Caco-2 (cell line): ENCODE measurements around the gene TXN2. TPM values are rescaled to one million over a fixed set of nuclear protein-coding genes. Genes with fewer than 3 reads are reported as not detected.

Experiments used
- BruUV-seq: library from RNA; stranded (reverse); fragments of 400-500 nt; replicated peaks from 2 replicates; lab custom pipeline; 2021; lab: Mats Ljungman, UMichigan
- CTCF ChIA-PET: fragments of 300-600 bp; sonication (Branson Sonifier 250); formaldehyde crosslinking; loops from one replicate; lab custom pipeline; 2022; ENCODE audit warnings: antibody characterized with exemption; lab: Charles Lee
- POLR2A ChIA-PET: fragments of 300-600 bp; sonication (Branson Sonifier 250); formaldehyde crosslinking; loops from one replicate; lab custom pipeline; 2022; ENCODE audit warnings: antibody characterized with exemption; lab: Charles Lee
- DNase-seq, 2 experiments: peaks; one replicate each; pipeline versions ENCODE4 v3.0.0 to v3.0.0-alpha.2; 2020 to 2022
- H3K27me3 ChIP-seq: replicated peaks from 2 replicates; pipeline ENCODE4 v1.6.0; 2011; ENCODE audit warnings: low read length; ENCODE audit not compliant: control insufficient read depth, insufficient read depth
- H3K36me3 ChIP-seq: 2 replicates; pipeline ENCODE4 v1.5.1; 2011; ENCODE audit warnings: low read length; ENCODE audit not compliant: control insufficient read depth, insufficient read depth
- H3K4me1 ChIP-seq: fragments of 250-450 bp; sonication (Bioruptor Pico); 2 replicates; pipeline ENCODE4 v1.5.1; 2020; ENCODE audit warnings: mild to moderate bottlenecking
- H3K4me3 ChIP-seq: 2 replicates; pipeline ENCODE4 v1.5.1; 2011; ENCODE audit warnings: low read depth, mild to moderate bottlenecking, control low read depth, low read length
- H3K9me3 ChIP-seq: fragments of 250-450 bp; sonication (Bioruptor Pico); 2 replicates; pipeline ENCODE4 v1.5.1; 2020; ENCODE audit warnings: mild to moderate bottlenecking, moderate library complexity
- H3K27ac Mint-ChIP-seq: one replicate; pipeline ENCODE4 v1.8.0; 2022; ENCODE audit warnings: mixed read lengths; ENCODE audit not compliant: unreplicated experiment
- H3K27me3 Mint-ChIP-seq: one replicate; pipeline ENCODE4 v1.8.0; 2022; ENCODE audit warnings: mixed read lengths; ENCODE audit not compliant: insufficient read depth, unreplicated experiment
- H3K36me3 Mint-ChIP-seq: one replicate; pipeline ENCODE4 v1.8.0; 2022; ENCODE audit warnings: mild to moderate bottlenecking, mixed read lengths; ENCODE audit not compliant: insufficient read depth, unreplicated experiment
- H3K4me1 Mint-ChIP-seq: one replicate; pipeline ENCODE4 v1.8.0; 2022; ENCODE audit warnings: low read depth, mixed read lengths; ENCODE audit not compliant: unreplicated experiment
- H3K4me3 Mint-ChIP-seq: one replicate; pipeline ENCODE4 v1.8.0; 2022; ENCODE audit warnings: mild to moderate bottlenecking, moderate library complexity, mixed read lengths; ENCODE audit not compliant: unreplicated experiment
- H3K9me3 Mint-ChIP-seq: one replicate; pipeline ENCODE4 v1.8.0; 2022; ENCODE audit warnings: mixed read lengths; ENCODE audit not compliant: unreplicated experiment
- CTCF ChIP-seq, 2 experiments: fragments of 200-600 bp in 1 of 2; IDR thresholded peaks; 1 replicate in 1 of 2; 2 replicates in 1 of 2; pipeline versions ENCODE4 v1.5.1 to v1.8.0; 2011 to 2022; ENCODE audit warnings: antibody characterized with exemption in 1 of 2, control low read depth in 1 of 2, inconsistent platforms in 1 of 2, low read depth in 1 of 2, low read length in 1 of 2, mild to moderate bottlenecking in 1 of 2, moderate library complexity in 1 of 2; ENCODE audit not compliant: insufficient read depth in 1 of 2, severe bottlenecking in 1 of 2, unreplicated experiment in 1 of 2
- intact Hi-C: fragments of 100-400 bp; cut with micrococcal nuclease; formaldehyde crosslinking; loops from one replicate; pipeline ENCODE4 v1.10.0; 2022; ENCODE audit not compliant: unreplicated experiment
- total RNA-seq: library from RNA; stranded (reverse); gene quantifications from 2 replicates; pipeline ENCODE4 v1.2.3, GENCODE V29; 2022

The TXN2 gene
- total RNA-seq, 1 experiment from 2014 or later = 75.8 TPM

GRCh38 chr22:36419912-36420882 lies 61.2 kb downstream of the TXN2 start:
- POLR2A ChIA-PET = interaction anchor here (0.6 to 2.8 kb wide), 11 partner anchors 10 to 61 kb away, joined by 3 to 20 read pairs (median 7); partner anchors contain the start of genes MYH9 and TXN2
- Histone ChIP-seq H3K4me1 (peaks cover 41% of the 10 kb centered on the region), H3K4me3 (peak overlapping the region; percentile 8; the same call in 1 of the 2 replicates), H3K36me3 (no peaks in the 10 kb centered on the region), H3K9me3 (no peaks in the 10 kb centered on the region), H3K27me3 (no peaks in the 10 kb centered on the region)
- Mint-ChIP-seq H3K36me3 (peaks cover 10% of the 10 kb centered on the region), H3K4me3 (peak overlapping the region; percentile 70), H3K9me3 (no peaks in the 10 kb centered on the region), H3K27ac (peak overlapping the region; percentile 91), H3K27me3 (no peaks in the 10 kb centered on the region), H3K4me1 (peaks cover 9% of the 10 kb centered on the region)
- no peak for TF ChIP-seq CTCF (IDR thresholded peaks at IDR 0.05; ENCODE audit: insufficient read depth in 1 of 2, low read depth in 1 of 2, low read length in 1 of 2, severe bottlenecking in 1 of 2, unreplicated experiment in 1 of 2)
- CTCF ChIA-PET = interaction anchor here (0.6 to 2.0 kb wide), 3 partner anchors 15 to 356 kb away, joined by 3 to 5 read pairs (median 4); partner anchors contain the start of gene IFT27
- peak; percentile 65 to 86 for DNase-seq
- BruUV-seq = TSS peak; percentile 85
- intact Hi-C loops = loop anchor here (1.0 to 2.0 kb wide), 4 partner anchors 10 to 51 kb away; no protein-coding TSS in a partner anchor

DNA sequence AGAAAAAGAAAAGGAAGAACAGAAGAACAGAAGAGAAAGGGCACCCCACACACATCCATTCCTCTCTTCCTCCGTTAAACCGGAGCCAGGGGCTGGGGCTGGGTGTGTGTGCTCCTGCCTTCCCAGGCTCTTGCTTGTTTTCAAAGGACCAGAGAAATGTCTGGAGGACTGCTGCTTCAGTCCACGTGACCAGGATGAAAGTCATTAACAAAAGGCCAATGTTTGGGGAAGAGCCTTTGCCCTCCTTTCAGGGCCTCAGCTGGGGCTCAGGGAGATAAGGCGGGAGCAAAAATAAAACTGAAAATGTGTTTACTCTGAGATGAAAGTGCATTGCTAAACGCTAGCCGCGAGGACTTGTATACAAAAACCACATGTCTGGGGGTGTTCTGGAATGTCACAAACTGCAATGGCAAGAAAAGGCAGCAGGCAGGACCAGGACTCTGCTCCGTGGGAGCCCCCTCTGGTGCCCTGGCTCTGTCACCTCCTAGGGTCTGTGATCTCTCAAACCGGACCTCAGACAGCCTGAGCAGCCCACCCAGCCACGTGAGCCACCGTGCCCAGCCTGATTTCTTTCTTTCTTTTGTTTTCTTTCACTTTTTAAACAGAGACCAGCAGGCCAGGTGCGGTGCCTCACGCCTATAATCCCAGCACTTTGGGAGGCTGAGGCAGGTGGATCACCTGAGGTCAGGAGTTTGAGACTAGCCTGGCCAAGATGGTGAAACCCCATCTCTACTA lies 62.1 kb downstream of the TXN2 start:
- TF ChIP-seq CTCF (IDR thresholded peaks at IDR 0.05; ENCODE audit: insufficient read depth in 1 of 2, low read depth in 1 of 2, low read length in 1 of 2, severe bottlenecking in 1 of 2, unreplicated experiment in 1 of 2) = no peak
- no peaks in the 10 kb centered on the region for H3K36me3 ChIP-seq
- CTCF ChIA-PET = interaction anchor here (1.3 to 2.0 kb wide), 2 partner anchors 16 to 49 kb away, joined by 4 to 5 read pairs; no protein-coding TSS in a partner anchor
- DNase-seq = peak; percentile 91 to 92
- intact Hi-C loops = loop anchor here (1.0 to 2.0 kb wide), 4 partner anchors 9 to 51 kb away; no protein-coding TSS in a partner anchor
- peaks cover under 1% of the 10 kb centered on the region for H3K4me1 Mint-ChIP-seq
- H3K4me3 Mint-ChIP-seq = peak overlapping the region; percentile 70
- no peaks in the 10 kb centered on the region for H3K27me3 Mint-ChIP-seq
- H3K4me1 ChIP-seq = peaks cover 41% of the 10 kb centered on the region
- POLR2A ChIA-PET = interaction anchor here (0.7 to 2.8 kb wide), 8 partner anchors 9 to 60 kb away, joined by 4 to 20 read pairs (median 6); partner anchors contain the start of gene MYH9
- peak overlapping the region; percentile 25 for H3K4me3 ChIP-seq
- H3K9me3 ChIP-seq = no peaks in the 10 kb centered on the region
- H3K27ac Mint-ChIP-seq = peak overlapping the region; percentile 91
- BruUV-seq = no TSS peak
- H3K9me3 Mint-ChIP-seq = no peaks in the 10 kb centered on the region
- H3K36me3 Mint-ChIP-seq = peaks cover 10% of the 10 kb centered on the region
- H3K27me3 ChIP-seq = no peaks in the 10 kb centered on the region

GRCh38 chr22:36417281-36417686 lies 64.2 kb downstream of the TXN2 start:
- H3K27me3 Mint-ChIP-seq = no peaks in the 10 kb centered on the region
- no TSS peak for BruUV-seq
- intact Hi-C loops = no loop called here
- no peaks in the 10 kb centered on the region for H3K9me3 Mint-ChIP-seq
- H3K4me1 Mint-ChIP-seq = peaks cover 6% of the 10 kb centered on the region
- ChIA-PET CTCF (no interaction called here), POLR2A (no interaction called here)
- H3K27ac Mint-ChIP-seq = no peak overlapping the region
- Histone ChIP-seq H3K36me3 (peaks cover 1% of the 10 kb centered on the region; the same call in 1 of the 2 replicates), H3K9me3 (no peaks in the 10 kb centered on the region), H3K4me1 (peaks cover 25% of the 10 kb centered on the region), H3K4me3 (no peak overlapping the region), H3K27me3 (no peaks in the 10 kb centered on the region)
- no peak for DNase-seq
- no peak for TF ChIP-seq CTCF (IDR thresholded peaks at IDR 0.05; ENCODE audit: insufficient read depth in 1 of 2, low read depth in 1 of 2, low read length in 1 of 2, severe bottlenecking in 1 of 2, unreplicated experiment in 1 of 2)
- peaks cover 10% of the 10 kb centered on the region for H3K36me3 Mint-ChIP-seq
- no peak overlapping the region for H3K4me3 Mint-ChIP-seq
